GM12872 (cell line): ENCODE data around the gene RNF26.
A peak's percentile ranks its signal among the peaks of the same experiment; 100 is the strongest.

Experiments used
- CTCF ChIP-seq: IDR thresholded peaks from 3 replicates; pipeline ENCODE4 v1.5.1; 2011; ENCODE audit warnings: low read depth, mild to moderate bottlenecking, low read length, moderate library complexity; ENCODE audit not compliant: insufficient read depth

RNF26 gene

GRCh38 chr11:119332111-119332765, 2.1 kb upstream of the RNF26 start:
- no peak for TF ChIP-seq CTCF

GRCh38 chr11:119335091-119335654, 846 bp downstream of the RNF26 start:
- no peak for TF ChIP-seq CTCF

- TF ChIP-seq CTCF, result no peak
These were observed 1.6 kb downstream of the RNF26 start for GRCh38 chr11:119335655-119336543.

GRCh38 chr11:119336744-119337469, 2.6 kb downstream of the RNF26 start:
- no peak for TF ChIP-seq CTCF

GRCh38 chr11:119337581-119338317, 3.4 kb downstream of the RNF26 start:
- no peak for TF ChIP-seq CTCF

- peak; percentile 80 for TF ChIP-seq CTCF
These were observed 4.1 kb downstream of the RNF26 start for GRCh38 chr11:119338318-119338890.
